ENCODE measurements around the gene ATG16L1.

DNA sequence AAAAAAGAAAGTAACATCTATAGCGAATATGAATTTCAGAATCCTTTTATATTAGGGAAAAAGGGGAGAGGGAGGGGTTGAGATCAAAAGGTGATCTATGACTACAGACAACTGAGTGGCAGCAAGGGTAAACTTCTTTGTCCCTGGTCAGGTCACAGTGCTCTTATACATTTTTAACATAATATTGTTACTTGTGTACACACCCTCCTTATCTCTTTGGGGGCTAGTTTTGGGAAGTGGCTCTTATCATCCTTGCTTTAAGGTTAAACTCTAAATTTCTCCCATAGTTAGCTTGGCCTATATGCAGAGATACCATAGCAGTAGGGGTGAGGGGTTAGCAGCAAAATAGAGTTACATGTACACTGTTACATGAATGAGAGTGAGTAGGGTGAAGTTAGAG lies 31.6 kb upstream of the ATG16L1 start:
- TF ChIP-seq, protein P1, sequence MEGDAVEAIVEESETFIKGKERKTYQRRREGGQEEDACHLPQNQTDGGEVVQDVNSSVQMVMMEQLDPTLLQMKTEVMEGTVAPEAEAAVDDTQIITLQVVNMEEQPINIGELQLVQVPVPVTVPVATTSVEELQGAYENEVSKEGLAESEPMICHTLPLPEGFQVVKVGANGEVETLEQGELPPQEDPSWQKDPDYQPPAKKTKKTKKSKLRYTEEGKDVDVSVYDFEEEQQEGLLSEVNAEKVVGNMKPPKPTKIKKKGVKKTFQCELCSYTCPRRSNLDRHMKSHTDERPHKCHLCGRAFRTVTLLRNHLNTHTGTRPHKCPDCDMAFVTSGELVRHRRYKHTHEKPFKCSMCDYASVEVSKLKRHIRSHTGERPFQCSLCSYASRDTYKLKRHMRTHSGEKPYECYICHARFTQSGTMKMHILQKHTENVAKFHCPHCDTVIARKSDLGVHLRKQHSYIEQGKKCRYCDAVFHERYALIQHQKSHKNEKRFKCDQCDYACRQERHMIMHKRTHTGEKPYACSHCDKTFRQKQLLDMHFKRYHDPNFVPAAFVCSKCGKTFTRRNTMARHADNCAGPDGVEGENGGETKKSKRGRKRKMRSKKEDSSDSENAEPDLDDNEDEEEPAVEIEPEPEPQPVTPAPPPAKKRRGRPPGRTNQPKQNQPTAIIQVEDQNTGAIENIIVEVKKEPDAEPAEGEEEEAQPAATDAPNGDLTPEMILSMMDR (IDR thresholded peaks at IDR 0.05) = no peak
- TF ChIP-seq EP300 (IDR thresholded peaks at IDR 0.05) = no peak
- TF ChIP-seq POLR2AphosphoS5 (IDR thresholded peaks at IDR 0.05) = no peak
- TF ChIP-seq POLR2A (IDR thresholded peaks at IDR 0.05) = no peak
